ENCODE measurements around the gene PXYLP1.

- TF ChIP-seq, protein P1, sequence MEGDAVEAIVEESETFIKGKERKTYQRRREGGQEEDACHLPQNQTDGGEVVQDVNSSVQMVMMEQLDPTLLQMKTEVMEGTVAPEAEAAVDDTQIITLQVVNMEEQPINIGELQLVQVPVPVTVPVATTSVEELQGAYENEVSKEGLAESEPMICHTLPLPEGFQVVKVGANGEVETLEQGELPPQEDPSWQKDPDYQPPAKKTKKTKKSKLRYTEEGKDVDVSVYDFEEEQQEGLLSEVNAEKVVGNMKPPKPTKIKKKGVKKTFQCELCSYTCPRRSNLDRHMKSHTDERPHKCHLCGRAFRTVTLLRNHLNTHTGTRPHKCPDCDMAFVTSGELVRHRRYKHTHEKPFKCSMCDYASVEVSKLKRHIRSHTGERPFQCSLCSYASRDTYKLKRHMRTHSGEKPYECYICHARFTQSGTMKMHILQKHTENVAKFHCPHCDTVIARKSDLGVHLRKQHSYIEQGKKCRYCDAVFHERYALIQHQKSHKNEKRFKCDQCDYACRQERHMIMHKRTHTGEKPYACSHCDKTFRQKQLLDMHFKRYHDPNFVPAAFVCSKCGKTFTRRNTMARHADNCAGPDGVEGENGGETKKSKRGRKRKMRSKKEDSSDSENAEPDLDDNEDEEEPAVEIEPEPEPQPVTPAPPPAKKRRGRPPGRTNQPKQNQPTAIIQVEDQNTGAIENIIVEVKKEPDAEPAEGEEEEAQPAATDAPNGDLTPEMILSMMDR (conservative IDR thresholded peaks at IDR 0.05; ENCODE audit: low read length) = no peak
- no peak for TF ChIP-seq EZH2phosphoT487 (IDR thresholded peaks at IDR 0.05; ENCODE audit: borderline replicate concordance)
Measured at GRCh38 chr3:141274411-141275031, 42.9 kb downstream of the PXYLP1 start.

All from Loucy (cell line).